Ecto neural progenitor cell (in vitro differentiated cells): ENCODE data around the gene ARHGEF33.
"Not testable (repeated sequence)": the region's sequence is repeated elsewhere in the genome, so short reads cannot be mapped to it uniquely, and the experiment has no call there.

Experiments
- DNase-seq: peaks from one replicate; pipeline ENCODE4 v3.0.0-alpha.2; 2018; ENCODE audit warnings: low spot score

ARHGEF33 gene

DNA sequence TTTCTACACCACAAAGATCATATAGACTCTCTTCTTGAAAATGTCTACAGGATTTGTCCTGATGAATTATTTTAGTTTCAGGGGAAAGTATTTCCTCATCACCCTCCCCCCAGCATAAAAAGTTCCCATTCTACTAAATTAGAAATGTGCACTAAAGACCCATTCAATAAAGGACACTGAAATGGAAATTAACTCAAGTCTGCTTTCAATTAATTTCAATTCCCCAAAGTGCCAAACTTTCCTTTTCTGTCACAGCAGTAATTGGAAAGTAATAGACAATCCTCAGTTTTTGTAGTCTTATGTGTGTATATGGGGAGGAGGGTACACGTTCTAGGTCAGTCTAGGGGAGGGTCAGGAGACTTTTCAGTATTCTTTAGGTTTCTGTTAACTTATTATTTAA is 21.5 kb downstream of the ARHGEF33 start:
- DNase-seq = no peak

DNA sequence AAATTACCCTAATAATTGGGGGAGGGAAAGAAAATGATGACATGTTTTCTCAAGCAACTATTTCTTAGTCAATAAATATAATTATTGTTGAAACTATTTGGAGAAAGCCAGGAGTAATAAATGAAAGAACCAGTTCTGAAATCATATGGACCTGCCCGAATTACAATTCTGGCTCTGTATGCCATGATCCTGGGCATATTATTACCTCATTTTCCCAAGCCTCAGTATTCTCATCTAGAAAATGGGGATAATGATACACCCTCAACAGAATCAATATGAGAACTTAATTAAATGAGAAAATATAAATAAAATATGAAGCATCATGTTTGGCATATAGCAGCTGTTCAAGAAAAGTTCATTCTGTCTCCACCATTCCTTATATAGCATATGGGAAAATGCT is 22.9 kb downstream of the ARHGEF33 start:
- no peak for DNase-seq

DNA sequence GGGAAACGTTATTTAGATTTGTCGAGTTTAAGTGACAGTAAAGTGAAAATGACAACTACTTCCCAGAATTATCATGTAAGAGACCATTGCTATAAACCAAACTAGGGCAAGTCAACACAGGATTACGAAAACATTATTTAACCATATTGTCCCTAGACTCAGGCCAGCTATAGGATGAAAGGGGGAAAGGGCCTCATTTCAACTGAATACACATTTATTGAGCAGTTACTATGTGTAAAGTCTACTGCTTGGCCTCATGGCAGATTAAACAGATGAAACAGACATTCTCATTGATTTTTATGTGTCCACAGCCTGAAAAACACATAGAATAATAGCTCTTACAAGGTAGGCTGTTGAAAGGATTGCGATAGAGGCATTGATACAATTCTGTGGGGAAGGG is 32.7 kb downstream of the ARHGEF33 start:
- no peak for DNase-seq

DNA sequence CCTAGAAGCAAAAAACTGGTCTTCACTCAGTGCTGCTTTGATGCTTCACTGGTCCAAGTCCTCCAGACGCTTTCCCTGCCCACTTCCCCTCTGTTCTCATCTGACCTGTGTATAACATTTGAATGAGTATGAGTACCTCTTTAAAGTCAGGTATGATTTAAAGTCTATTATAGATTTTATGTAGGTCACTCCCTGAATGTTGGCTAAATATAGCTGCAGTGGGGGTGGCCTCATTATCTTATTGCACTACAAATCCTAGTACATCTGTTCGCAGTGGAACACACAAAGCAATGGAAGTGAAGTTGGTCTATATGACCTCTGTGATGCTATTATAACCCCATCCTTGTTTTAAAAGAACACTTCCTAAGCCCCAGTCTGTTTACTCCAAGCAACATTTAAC is 33.2 kb downstream of the ARHGEF33 start:
- no peak for DNase-seq

DNA sequence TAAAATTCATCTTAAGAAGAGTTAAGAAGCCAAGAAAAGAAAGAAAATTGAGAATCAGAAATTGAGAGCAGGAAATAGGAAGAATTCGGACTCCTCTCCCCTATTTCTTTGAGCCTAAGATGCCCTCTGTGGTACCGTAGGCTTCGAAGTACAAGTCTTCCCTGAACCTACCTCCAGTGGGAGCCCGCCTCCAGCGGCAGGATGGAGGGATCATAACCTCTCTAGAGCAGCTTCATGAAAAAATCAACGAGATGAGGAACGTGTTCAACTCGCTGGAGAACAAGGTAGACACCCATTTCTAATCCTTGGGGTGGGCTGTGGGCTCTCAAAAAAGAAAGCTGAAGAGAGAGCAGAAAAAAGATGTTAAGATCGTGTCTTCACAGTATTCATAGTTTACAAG is 36.3 kb downstream of the ARHGEF33 start:
- no peak for DNase-seq

DNA sequence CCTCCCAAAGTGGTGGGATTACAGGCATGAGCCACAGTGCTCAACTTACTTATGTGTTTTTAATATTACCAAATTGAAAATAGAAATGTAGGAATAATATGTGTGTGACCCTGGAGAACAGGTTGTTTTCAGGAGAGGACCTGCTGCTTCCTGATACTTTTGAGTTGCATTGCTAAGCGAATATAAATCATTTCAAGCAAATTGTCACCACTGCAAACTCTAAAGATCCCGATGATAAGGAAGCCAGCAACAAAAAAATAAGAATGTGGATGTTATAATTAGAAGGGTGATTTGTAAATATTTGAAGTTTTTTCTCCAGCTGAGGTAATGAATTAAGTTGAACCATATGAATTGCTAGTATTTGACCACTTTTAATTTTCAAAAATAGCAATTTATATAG is 40.9 kb downstream of the ARHGEF33 start:
- DNase-seq = no peak

DNA sequence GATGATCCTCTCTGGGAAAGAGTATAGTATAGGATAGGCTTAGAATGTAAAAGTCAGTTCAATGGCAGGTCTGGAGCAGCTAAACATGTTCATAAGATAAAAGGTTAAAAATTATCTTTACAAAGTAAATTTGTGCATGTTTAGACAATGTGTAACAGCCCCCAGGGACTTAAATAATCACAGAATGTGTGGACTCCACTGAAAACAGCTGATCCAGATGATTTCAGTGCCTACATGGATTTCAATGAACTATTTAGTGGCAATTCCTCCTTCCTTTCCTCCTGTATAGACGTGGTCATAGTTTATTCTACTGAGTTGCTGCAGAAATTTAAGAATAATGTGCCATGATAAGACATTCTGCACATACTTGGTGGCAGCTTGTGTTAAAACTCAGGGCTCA is 42.9 kb downstream of the ARHGEF33 start:
- no peak for DNase-seq

DNA sequence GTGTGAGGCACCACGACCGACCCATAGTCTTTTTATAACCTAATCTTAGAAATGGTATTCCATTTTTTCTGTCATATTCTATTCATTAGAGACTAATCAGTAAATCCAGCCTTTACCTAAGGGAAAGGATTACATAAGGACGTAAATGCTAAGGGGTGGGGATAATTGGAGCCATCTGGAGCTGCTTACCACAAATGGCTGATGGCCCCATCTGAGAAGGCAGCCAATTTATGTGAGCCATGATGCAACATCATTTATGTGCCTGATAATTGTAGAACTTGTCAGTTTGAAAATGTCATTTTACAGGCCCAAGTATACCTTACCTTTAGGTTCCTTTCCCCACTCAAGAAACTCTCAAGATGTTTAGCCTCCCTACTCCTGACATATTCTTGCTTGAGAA is 44.0 kb downstream of the ARHGEF33 start:
- no peak for DNase-seq

DNA sequence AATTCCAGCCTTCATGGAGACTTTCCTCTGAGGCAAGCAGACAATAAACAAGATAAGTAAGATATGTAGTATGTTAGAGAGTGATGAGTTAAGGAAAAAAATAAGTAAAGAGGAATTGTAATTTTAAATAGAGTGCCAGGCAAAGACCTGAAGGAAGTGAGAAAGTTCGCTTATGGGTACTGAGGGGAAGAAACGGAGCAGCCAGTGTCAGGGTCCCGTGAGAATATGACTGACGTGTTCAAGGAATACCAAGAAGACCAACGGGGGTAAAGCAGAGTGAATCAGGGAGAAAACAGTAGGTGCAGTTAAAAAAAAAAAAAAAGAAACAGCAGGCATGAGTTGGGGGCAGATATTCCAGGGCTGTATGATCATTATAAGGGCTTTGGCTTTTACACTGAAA is 45.1 kb downstream of the ARHGEF33 start:
- no peak for DNase-seq

DNA sequence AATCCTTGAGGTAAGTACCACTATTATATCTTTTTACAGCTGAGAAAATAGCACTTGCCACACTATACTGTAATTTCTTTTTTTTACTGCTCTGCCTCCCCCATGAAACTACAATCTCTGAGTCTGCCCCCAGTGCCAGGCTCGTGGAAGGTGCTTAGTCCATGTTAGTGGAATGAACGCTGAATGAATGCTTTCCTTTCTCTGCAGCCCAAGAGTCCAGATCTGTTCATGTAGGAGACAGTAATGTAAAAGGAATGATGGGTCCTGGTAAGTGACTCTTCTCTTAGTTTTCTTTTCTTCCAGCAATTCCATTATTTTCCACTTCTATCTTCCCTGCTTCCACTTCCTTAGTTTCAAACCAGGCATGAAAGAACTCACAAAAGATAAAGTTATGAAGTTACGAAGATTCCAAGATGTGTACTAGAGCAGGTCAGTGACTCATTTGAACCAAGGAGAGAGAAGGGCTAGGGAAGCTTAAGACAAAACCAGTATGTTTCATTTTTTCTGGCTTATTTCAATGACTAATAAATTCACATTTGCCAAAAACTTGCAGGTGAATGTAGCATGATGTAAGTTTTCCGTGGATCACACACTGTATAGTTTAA is 46.0 kb downstream of the ARHGEF33 start:
- DNase-seq = no peak

DNA sequence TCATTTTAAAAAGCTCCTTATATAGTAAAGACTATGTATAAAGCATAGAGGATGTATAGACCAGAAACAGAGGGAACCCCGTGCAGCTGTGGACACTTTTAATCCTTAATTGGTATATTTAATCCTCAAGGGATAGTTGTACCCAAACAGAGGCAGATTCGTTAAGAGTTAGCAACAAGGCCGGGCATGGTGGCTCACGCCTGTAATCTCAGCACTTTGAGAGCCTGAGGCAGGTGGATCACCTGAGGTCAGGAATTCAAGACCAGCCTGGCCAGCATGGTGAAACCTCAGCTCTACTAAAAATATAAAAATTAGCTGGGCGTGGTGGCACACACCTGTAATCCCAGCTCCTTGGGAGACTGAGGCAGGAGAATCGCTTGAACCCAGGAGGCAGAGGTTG is 46.8 kb downstream of the ARHGEF33 start:
- DNase-seq = not testable (repeated sequence)

DNA sequence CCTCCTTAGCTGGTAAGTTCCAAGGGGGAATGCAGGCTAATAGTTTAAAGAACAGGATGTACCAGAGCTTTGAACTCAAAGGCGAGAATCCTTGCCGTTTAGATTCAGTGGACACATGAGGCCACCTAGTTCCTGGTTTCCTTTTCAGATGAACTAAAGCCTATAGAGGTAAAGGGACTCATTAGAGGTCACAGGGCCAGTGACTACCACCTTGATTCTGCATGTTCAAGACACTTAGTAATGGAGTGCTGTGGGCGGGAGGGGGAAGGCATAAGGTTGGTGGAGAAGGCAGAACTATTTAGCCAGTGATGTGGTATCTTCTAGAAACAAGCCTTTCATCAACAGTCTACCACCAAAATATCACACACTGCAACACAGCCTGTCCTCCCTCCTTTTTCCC is 47.9 kb downstream of the ARHGEF33 start:
- DNase-seq = no peak

DNA sequence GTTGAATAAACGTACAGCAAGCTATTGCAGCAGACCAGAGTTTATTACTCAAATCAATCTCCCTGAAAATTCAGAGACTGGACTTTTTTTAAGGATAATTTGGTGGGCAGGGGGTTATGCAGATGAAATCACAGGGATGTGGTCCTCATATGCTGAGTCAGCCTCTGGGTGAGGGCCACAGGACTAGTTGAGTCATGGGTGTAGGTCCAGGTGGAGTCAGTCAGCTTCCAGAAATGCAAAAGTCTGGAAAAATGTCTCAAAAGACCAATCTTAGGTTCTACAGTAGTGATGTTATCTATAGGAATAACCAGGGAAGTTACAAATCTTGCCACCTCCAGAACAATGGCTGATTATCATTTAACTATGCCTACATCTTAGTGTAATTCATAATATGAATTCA is 51.1 kb downstream of the ARHGEF33 start:
- no peak for DNase-seq

DNA sequence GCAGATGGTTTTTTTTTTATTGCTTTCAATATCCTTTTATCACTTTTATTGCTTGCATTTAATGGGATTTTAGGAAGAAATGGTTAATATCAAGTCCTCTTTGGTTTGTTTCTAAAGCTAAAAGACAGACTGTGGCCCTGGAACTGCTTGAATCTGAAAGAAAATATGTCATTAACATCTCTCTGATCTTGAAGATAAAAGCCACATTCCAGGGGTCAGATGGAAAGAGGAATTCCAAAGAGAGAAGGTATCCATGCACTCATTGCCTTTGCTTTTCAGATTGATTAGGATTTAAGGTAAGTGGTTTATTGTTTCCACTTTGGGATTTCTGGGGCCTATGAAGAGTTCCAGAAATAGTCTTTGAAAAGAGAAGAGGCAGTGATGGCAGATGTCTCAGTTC is 54.1 kb downstream of the ARHGEF33 start:
- no peak for DNase-seq

DNA sequence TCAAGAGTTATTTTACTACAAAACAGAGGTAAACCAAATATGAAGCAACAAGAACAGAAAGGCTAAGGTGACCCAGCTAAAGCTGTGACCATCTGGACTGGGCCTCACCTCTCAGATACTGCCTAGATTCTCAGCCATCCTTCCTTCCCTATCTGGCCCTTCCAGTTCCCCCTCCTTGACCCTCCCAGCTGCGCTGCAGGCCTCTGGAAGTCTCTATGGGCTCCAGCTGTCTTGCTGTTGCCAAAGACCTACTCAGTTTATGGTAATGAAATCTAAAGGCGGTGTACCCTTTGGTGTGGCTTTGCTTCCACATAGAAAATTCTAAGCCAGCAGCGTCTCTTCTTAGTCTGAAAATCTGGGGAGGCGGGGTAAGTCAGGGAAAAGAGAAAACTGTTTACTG is 55.7 kb downstream of the ARHGEF33 start:
- DNase-seq = no peak

DNA sequence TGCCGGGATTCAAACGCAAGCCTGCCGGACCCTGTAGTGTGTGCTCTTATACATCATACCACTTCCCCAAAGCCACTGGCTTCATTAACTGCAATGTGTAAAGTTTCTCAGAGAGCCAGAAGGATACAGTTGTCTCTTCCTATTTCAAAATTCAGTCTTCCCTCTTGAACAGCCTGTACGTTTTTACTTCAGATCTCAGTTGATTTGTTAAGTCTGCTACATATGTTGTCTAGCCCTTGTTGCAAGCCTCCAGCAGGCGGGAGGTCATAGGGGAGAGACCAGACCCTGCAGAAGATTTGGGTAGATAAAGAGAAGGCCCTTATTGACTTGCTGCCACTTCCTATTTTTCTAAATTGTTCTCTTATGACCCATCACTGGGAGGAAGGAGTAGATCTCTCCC is 56.2 kb downstream of the ARHGEF33 start:
- DNase-seq = no peak

DNA sequence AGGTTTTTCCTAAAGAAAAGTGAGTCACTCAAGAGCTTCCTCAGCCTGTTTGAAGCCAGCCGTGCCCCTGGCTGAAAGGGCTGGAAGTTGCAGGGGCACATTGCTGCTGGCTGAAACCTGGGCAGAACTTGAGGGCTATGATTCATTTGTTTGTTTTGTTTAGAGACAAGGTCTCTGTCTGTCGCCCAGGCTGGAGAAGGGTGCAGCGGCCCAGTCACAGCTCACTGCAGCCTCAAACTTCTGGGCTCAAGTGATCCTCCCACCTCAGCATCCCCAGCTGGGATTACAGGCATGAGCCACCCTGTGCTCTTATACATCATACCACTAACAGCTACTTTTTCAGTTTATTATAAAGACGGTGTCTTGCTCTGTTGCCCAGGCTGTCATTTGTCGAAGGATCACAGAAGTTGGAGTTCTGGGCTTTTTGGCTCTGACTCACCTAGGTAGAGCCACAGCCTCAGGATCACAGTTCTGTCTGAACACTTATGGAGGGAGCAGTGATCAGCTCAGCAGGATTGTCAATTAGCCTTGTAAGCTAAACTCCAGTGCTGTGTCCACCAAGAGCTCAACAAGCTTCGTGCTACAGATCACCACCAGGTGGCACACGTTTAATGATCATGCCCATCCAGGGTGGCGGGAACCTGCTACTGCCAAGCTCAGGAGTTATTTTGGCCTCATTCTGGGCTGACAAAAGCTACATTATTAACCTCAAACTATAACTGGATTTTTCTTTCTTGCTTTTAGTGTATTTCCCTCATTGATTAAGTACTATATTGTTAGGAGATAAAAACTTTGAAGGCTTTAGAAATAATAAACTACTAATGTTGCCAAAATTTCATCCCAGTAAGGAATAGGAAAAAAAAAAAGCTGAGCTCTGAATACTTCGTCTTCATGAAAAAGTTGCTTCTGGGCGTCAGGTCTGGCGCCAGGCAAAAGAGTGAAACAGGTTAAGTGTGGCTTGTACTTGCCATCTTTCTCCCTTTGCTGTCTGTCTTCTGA is 57.9 kb downstream of the ARHGEF33 start:
- peak; percentile 74 for DNase-seq

DNA sequence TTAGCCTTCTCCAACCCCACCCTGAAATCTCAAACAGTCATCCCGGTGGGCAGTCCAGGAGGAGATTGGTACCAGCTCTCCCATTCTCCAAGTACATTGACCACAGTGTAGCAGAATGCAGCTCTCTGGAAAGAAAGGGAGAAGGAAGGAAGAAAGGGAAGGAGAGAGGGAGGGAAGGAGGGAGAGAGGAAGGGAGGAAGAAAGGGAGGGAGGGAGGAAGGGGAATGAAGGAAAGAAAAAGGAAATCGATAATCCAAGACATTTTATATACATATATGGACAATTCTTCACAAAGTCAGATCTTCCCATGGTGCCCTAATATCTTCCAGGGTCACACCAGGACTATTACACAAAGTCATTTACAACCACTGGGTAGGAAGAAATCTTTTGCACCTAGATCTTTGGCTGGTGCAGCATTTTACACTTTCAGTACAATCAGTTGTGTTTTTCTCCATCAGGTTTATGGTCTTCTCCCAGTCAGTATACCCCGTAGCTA is 58.8 kb downstream of the ARHGEF33 start:
- DNase-seq = no peak

DNA sequence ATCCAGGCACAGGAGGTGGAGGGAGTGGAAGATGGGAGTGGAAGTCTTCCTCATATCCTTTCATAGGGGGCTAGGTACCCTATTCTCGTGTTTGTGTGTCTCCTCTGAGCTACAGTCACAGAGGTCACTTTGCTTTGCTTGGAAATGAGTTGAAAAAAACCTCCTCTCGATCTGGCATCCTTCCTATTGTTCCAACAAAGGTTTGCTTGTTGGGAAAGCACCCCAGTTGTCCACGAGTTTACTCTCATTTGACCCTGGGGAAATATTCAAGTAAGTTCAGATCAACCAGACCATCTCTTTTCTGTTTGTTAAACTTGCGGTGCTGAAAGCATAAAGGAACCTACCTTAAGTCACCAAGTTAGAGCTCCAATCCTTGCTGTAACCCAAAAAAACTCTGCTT is 59.3 kb downstream of the ARHGEF33 start:
- DNase-seq = no peak

DNA sequence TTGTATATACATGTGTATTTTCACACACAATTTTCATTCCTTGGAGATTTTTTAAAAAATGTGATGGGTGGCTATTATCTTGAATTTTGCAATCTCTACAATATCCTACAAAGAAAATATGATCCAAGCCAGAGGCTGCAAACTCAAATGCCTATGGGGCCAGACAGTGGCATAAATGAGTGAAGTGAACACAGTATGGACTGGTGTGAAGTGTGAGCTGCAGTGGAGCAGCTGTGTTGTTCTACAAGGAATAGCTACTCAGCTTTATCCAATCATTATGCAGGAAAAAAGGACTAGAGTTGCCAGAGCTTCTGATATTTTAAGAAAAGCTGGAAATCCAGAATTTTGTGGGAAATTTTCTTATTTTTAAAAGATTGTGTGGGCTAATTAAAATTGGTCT is 62.1 kb downstream of the ARHGEF33 start:
- DNase-seq = no peak

DNA sequence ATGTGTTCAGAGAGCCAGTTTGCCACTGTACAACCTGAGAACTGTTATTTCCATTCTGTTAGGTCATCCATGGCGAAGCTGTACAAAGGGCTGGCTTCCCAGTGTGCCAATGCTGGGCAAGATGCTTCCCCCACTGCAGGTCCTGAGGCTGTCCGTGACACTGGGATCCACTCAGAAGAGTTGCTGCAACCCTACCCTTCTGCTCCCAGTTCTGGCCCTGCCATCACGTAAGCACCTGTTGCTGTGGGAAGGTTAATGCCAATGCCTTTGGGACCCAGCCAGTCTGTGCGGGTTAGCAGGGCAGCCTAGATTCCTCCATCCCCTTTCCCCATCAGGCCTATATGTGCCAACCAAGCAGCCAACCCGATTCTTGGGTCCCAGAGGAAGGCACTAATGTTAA is 68.3 kb downstream of the ARHGEF33 start:
- no peak for DNase-seq

DNA sequence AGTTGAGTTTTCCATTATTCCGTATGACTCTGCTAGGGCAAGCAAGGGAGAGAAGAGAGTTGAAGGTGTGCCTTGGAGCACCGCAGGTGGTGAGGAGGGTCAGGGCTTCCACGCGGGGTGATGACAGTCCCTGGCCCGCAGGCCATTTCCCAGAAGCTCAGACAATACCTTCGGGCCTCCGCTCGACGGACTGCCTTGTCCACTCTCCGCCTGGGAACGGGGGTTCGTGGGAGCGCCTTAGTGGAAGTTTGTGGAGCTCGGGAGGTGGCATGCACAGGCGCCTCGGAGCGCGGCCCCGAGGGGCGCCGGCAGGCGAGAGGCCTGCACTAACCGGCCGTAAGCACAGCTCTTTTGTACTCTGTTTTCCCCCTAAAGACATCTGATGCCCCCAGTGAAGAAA is 69.8 kb downstream of the ARHGEF33 start:
- DNase-seq = no peak

DNA sequence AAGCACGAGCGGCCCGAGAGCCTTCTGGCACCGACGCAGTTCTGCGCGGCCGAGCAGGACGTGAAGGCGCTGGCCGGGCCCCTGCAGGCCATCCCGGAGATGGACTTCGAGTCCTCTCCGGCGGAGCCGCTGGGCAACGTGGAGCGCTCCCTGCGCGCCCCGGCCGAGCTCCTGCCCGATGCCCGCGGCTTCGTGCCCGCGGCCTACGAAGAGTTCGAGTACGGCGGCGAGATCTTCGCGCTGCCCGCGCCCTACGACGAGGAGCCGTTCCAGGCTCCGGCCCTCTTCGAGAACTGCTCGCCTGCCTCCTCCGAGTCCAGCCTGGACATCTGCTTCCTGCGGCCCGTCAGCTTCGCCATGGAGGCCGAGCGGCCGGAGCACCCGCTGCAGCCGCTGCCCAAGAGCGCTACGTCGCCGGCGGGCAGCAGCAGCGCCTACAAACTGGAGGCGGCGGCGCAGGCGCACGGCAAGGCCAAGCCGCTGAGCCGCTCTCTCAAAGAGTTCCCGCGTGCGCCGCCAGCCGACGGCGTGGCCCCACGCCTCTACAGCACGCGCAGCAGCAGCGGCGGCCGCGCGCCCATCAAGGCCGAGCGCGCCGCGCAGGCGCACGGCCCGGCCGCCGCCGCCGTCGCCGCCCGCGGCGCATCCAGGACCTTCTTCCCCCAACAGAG is 70.4 kb downstream of the ARHGEF33 start:
- peak; percentile 80 for DNase-seq
